Measurements from ENCODE around the gene MRPS27. TPM values are rescaled to one million over a fixed set of nuclear protein-coding genes. Genes with fewer than 3 reads are reported as not detected.

The MRPS27 gene
- total RNA-seq, 1 donor from 2014 or later = 57.7 TPM

- Mint-ChIP-seq H3K4me3 (ENCODE audit: unreplicated experiment) (no peak overlapping the region), H3K4me1 (ENCODE audit: unreplicated experiment) (peaks cover 27% of the 10 kb centered on the region), H3K9me3 (ENCODE audit: unreplicated experiment) (no peaks in the 10 kb centered on the region), H3K27ac (ENCODE audit: unreplicated experiment) (peak overlapping the region; percentile 33), H3K27me3 (ENCODE audit: unreplicated experiment) (no peaks in the 10 kb centered on the region), H3K36me3 (ENCODE audit: unreplicated experiment) (peaks cover 79% of the 10 kb centered on the region)
- no peak for DNase-seq (ENCODE audit: extremely low spot score, unreplicated experiment)
- TF ChIP-seq, protein P1, sequence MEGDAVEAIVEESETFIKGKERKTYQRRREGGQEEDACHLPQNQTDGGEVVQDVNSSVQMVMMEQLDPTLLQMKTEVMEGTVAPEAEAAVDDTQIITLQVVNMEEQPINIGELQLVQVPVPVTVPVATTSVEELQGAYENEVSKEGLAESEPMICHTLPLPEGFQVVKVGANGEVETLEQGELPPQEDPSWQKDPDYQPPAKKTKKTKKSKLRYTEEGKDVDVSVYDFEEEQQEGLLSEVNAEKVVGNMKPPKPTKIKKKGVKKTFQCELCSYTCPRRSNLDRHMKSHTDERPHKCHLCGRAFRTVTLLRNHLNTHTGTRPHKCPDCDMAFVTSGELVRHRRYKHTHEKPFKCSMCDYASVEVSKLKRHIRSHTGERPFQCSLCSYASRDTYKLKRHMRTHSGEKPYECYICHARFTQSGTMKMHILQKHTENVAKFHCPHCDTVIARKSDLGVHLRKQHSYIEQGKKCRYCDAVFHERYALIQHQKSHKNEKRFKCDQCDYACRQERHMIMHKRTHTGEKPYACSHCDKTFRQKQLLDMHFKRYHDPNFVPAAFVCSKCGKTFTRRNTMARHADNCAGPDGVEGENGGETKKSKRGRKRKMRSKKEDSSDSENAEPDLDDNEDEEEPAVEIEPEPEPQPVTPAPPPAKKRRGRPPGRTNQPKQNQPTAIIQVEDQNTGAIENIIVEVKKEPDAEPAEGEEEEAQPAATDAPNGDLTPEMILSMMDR (IDR thresholded peaks at IDR 0.05) = no peak
Observed at GRCh38 chr5:72203251-72203845, 116.7 kb downstream of the MRPS27 start.

- H3K4me1 Mint-ChIP-seq (ENCODE audit: unreplicated experiment) = peaks cover 25% of the 10 kb centered on the region
- no peaks in the 10 kb centered on the region for H3K27me3 Mint-ChIP-seq (ENCODE audit: unreplicated experiment)
- no peak for DNase-seq (ENCODE audit: extremely low spot score, unreplicated experiment)
- H3K9me3 Mint-ChIP-seq (ENCODE audit: unreplicated experiment) = no peaks in the 10 kb centered on the region
- peak overlapping the region; percentile 33 for H3K27ac Mint-ChIP-seq (ENCODE audit: unreplicated experiment)
- TF ChIP-seq, protein P1 (IDR thresholded peaks at IDR 0.05) = no peak
- H3K4me3 Mint-ChIP-seq (ENCODE audit: unreplicated experiment) = no peak overlapping the region
- H3K36me3 Mint-ChIP-seq (ENCODE audit: unreplicated experiment) = peaks cover 82% of the 10 kb centered on the region
Observed at GRCh38 chr5:72202331-72202825, 117.7 kb downstream of the MRPS27 start.

- Mint-ChIP-seq H3K4me3 (ENCODE audit: unreplicated experiment) (no peak overlapping the region), H3K36me3 (ENCODE audit: unreplicated experiment) (peaks cover 86% of the 10 kb centered on the region), H3K4me1 (ENCODE audit: unreplicated experiment) (peaks cover 12% of the 10 kb centered on the region), H3K27me3 (ENCODE audit: unreplicated experiment) (no peaks in the 10 kb centered on the region), H3K27ac (ENCODE audit: unreplicated experiment) (no peak overlapping the region), H3K9me3 (ENCODE audit: unreplicated experiment) (no peaks in the 10 kb centered on the region)
- TF ChIP-seq, protein P1 (IDR thresholded peaks at IDR 0.05) = no peak
- DNase-seq (ENCODE audit: extremely low spot score, unreplicated experiment) = no peak
Observed at GRCh38 chr5:72199681-72200080, 120.4 kb downstream of the MRPS27 start.

GRCh38 chr5:72197393-72197792 lies 122.6 kb downstream of the MRPS27 start:
- Mint-ChIP-seq H3K27me3 (ENCODE audit: unreplicated experiment) (no peaks in the 10 kb centered on the region), H3K27ac (ENCODE audit: unreplicated experiment) (no peak overlapping the region), H3K36me3 (ENCODE audit: unreplicated experiment) (peaks cover 85% of the 10 kb centered on the region), H3K9me3 (ENCODE audit: unreplicated experiment) (no peaks in the 10 kb centered on the region), H3K4me1 (ENCODE audit: unreplicated experiment) (peaks cover 3% of the 10 kb centered on the region), H3K4me3 (ENCODE audit: unreplicated experiment) (no peak overlapping the region)
- TF ChIP-seq, protein P1 (IDR thresholded peaks at IDR 0.05) = no peak
- no peak for DNase-seq (ENCODE audit: extremely low spot score, unreplicated experiment)

DNA sequence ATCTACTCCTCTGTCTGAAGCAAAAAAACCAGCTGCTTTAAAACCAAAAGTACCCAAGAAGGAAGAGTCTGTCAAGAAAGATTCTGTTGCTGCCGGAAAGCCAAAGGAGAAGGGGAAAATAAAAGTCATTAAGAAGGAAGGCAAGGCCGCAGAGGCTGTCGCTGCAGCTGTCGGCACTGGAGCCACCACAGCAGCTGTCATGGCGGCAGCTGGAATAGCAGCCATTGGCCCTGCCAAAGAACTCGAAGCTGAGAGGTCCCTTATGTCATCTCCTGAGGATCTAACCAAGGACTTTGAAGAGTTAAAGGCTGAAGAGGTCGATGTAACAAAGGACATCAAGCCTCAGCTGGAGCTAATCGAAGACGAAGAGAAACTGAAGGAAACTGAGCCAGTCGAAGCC lies 124.5 kb downstream of the MRPS27 start:
- no peak for DNase-seq (ENCODE audit: extremely low spot score, unreplicated experiment)
- TF ChIP-seq, protein P1 (IDR thresholded peaks at IDR 0.05) = no peak
- Mint-ChIP-seq H3K4me3 (ENCODE audit: unreplicated experiment) (no peak overlapping the region), H3K27me3 (ENCODE audit: unreplicated experiment) (no peaks in the 10 kb centered on the region), H3K27ac (ENCODE audit: unreplicated experiment) (no peak overlapping the region), H3K4me1 (ENCODE audit: unreplicated experiment) (peaks cover 2% of the 10 kb centered on the region), H3K9me3 (ENCODE audit: unreplicated experiment) (no peaks in the 10 kb centered on the region), H3K36me3 (ENCODE audit: unreplicated experiment) (peaks cover 88% of the 10 kb centered on the region)

Measured in osteocyte (in vitro differentiated cells).